GM19193 (cell line): ENCODE measurements around the gene ZPBP2.

Experiments
- POLR2A ChIP-seq: IDR thresholded peaks from 4 replicates; pipeline ENCODE4 v1.6.1; 2011; ENCODE audit not compliant: insufficient read depth, insufficient read length; ENCODE audit errors: extremely low read depth

Gene ZPBP2

DNA sequence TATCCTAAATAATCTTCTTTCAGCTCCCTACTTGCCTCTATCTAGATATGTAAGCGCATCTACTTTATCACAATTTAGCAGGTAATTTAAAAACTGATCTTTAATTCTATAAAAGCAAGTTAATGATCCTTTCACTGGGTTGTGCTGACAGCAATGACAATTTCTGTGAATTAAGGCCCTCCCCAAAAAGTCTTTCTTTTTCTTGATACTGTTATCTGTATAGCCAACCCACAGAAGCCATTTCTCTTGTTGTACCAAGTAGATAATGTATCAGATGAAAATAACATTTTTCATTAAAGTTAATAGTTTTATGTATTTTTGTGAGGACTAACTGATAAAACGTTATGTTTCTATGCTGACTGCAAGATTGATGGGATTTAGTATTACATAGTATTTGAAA, 3.8 kb downstream of the ZPBP2 start:
- no peak for TF ChIP-seq POLR2A

DNA sequence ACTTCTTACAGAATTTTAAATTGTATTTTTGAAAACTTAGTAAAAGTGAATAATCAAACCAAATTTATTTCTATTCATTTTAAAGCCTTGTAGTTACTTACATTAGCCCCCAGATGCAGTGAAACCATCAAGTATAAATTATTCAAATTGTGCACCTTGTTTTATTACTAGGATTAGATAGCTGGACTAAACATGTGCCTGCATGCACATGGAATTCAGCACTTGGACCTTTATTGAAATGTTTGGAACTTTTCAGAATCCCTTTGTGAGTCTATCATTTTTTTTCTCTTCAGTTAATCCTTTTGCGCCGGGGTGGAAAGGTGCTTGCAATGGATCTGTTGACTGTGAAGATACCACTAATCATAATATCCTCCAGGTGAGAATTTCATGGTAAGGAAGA, 4.7 kb downstream of the ZPBP2 start:
- TF ChIP-seq POLR2A: no peak

DNA sequence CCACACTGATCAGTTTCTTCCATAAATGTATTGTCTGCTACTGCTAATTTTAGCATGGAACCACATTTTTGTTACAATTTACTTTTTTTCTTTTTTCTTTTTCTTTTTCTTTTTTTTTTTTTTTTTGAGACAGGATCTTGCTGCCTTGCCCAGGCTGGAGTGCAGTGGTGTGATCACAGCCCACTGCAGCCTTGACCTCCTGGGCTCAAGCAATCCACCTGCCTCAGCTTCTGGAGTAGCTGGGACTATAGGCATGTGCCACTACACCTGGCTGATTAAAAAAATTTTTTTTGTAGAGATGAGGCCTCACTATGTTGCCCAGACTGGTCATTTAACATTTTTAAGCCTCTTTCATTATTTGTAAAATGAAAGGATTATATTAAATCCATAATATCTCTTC, 19.1 kb downstream of the ZPBP2 start:
- no peak for TF ChIP-seq POLR2A

DNA sequence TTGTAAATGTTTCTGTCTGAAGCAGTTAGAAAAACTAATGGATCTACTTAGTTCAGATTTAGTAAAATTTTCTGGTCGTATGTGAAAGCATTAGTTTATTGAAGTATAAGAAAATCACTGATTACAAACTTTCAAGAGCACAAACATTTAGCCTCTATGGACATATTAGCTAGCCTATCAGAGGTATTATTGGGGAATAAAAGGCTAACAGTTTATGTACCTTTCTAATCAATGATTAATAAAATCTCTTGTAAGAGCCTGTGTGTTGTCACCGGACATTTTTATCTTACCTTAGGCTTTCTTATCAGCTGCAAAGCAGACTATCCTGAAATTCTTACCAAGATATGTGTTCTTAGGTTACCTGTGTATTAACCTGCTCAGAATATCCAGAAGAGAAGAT, 21.2 kb downstream of the ZPBP2 start:
- TF ChIP-seq POLR2A: no peak

DNA sequence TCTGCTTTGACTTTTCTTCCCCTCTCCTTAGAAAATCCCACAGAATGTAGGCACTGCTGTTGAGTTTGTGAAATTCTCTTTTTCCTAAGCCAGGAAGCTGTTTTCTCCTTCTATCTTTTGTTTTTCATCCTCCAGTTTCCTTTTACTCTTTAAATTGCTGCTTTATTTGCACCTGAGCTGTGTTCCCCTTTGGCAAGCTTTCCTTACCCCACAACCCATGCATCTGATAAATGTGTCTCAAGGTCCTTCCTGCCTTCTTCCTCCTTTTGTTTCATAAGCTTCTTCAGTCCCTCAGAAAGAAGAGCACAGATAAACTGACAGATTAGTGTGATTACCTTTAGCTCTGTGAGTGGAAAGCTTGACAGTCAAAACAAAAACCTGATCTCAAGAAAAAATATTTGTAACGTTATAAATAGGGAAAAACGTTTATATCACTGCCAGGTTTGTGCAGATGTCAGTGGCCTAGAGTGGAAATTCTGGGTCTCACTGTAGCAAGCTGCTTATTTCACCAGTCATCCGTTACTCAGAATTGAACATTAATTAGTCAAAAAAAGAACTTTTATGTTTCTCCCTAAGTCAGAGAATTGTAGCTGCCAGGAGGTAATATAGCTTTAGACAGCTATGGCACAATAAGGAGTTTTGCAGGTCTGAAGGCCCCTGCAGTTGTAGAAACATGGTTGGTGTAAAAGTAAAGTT, 26.8 kb downstream of the ZPBP2 start:
- no peak for TF ChIP-seq POLR2A

DNA sequence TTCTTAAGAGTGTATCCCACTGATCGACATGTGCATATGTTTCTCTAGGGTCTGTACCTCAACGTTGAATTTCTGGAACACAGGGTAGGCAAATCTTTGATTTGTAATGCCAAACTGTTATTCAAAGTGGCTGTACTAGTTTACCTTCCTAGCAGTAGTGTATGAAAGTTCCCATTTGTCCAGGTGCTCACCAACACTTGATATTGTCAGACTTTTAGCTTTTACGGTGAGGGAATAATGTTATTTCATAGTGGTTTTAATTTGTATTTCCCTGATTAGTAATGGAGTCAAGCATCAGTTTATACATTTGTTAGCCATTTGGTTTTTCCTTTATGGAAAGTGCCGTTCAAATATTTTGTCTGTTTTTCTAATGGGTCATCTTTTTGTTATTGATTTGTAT, 30.1 kb downstream of the ZPBP2 start:
- TF ChIP-seq POLR2A: no peak

DNA sequence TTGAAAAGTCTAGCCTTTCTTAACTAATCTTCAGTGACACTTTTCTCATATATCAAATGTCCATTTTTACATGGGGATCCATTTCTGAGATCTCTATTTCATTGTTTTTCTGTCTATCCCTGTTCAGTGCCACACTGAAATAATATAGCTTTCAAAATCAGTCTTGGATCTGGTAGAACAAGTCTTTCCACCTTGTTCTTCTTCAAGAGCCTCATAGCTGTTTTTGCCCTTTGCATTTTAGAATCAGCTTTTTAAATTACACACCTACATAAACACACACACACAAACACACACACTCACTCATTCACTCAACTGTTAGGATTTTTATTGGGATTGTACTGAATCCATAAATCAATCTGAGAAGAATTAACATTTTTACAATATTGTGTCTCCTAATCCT, 31.2 kb downstream of the ZPBP2 start:
- no peak for TF ChIP-seq POLR2A

DNA sequence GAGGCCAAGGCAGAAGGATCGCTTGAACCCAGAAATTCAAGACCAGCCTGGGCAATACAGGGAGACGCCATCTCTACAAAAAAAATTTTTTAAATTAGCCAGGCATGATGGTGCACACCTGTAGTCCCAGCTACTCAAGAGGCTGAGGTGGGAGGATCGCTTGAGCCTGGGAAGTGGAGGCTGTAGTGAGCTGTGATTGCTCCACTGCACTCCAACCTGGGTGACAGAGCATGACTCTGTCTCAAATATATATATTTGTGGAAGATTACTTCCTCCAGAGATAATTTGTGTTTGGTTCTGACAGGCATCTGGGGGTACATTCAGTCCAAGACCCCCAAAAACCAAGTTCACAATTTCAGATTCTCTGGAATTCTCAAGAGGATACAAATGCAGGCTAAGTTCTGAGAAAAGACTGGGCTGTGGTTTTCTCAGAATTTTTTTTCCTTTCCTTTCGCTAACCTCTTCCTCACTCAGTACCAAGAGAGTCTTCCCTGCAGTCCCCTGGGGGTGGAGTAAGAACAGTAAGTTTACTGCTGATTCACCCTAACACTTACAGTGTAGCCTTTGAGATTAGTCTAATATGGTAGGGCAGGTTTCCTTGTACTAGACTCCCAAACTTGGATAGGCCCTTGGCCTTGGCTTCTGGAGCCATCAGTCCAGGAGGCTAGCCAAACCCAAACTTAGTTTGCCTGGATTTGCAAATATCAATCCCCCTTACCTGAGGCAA, 35.3 kb downstream of the ZPBP2 start:
- TF ChIP-seq POLR2A: no peak

DNA sequence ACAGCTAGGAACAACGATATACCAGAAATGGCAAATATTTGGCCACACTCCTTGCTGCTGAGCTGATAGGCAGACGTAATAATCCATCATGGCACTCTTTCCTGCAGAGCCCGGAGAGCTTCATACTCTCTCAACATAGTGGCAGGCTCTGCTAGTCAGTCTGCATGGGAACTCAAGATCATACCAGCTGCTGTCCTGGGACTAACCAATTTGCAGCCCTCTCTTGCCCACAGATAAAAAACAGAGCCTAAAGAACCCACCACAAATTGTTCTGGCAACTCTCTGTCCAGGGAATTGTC, 36.9 kb downstream of the ZPBP2 start:
- no peak for TF ChIP-seq POLR2A

DNA sequence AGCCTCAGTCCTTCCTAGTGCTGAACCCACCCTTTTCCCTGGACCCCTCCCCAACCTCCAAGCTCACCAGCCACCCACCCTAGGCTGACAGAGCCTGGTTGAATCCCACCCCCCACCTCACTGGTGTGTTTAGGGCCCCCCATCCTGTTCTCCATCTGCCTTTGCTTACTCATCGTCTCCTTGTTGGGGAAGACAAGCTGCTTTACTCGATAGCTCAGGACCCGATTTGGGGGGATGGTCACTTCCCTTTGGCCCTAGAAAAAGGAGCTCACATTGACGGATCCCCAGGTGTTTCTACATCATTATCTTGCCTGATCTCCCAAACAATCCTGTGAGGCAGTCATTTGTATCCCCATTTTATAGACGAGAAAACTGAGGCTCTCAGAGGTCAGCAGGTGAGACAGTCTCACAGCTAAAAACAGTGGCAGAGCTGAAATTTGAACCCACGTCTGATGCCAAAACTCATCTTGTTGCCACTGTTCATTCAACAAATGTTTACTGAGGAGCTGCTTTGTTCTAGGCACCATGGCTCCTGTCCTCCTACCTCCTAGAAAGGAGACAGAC, 40.9 kb downstream of the ZPBP2 start:
- TF ChIP-seq POLR2A: no peak

DNA sequence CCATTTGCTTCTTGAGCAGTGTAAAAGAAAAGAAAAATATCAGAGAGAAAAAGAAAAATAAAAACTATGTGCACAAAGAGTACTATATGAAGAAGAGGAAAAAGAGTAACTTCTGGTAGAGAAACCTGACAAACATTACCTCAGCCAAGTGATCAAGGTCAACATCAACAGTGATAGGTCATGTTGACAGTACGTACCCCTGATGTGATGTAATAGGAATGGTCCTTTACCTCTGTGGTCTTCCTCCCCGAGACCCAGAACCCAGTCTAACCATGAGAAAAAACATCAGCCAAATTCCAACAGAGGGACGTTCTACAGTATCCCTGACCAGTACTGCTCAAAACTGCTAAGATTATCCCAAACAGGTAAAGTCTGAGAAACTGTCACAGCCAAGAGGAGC, 46.0 kb downstream of the ZPBP2 start:
- no peak for TF ChIP-seq POLR2A

DNA sequence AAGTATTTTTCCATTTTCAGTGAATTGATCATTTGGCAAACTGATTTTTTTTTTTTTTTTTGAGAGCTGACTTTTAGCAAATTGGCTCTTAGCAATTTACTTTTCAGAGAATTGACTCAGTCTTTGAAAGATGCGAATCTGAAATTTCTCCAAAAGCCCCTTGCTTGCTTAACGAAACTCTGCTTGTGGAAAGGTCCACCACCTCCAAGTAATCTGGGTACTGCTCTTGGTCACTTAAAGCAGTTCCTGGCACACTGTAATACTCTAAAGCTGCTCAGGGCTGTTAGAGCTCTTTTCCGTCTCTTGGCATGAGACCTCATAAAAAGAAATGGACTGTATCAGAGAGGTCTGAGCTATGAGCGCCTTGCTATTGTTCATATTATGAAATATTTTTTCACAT, 47.6 kb downstream of the ZPBP2 start:
- no peak for TF ChIP-seq POLR2A

DNA sequence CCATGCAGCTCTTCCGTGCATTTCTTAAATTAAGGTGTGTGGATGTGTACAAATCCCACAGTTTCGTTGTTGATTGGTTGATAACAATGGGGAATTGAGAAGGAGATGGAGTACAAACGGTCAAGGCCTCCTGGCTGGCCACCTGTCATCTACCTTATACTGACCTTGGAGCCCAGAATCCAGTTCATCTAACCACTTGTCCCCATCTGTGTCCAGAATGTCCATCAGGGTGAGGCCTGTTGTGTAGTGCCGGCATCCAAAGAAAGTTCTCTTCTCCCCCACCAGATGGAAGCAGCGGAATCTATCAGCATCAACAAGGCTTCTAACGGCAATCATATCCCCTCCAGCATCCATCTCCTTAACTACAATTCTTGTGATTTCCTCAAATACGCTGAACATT, 48.9 kb downstream of the ZPBP2 start:
- TF ChIP-seq POLR2A: no peak

DNA sequence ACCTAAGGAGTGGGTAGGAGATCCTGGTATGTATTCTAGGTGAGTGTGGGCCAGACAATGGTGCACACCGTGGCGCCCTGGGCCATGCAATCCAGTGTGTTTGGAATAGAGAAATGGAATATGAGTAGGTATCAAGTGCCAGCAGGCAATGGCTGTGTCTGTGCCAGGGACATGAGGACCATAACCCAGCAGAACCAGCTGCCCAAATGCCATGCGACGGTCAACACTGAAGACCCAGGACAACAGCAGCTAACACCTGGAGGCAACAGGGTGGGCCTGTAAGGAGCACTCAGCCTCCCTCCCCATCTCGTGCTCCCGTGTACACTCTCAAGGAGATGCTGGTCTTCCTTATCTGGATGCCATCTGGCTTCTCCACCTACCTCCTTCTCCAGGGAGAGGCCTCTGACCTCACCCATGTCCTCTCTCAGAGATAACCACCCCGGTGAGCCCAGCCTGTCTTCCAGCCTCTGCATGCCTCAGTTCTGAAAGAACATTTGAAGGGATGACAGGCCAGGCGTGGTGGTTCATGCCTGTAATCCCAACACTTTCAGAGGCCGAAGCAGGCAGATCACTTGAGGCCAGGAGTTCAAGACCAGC, 51.2 kb downstream of the ZPBP2 start:
- no peak for TF ChIP-seq POLR2A

DNA sequence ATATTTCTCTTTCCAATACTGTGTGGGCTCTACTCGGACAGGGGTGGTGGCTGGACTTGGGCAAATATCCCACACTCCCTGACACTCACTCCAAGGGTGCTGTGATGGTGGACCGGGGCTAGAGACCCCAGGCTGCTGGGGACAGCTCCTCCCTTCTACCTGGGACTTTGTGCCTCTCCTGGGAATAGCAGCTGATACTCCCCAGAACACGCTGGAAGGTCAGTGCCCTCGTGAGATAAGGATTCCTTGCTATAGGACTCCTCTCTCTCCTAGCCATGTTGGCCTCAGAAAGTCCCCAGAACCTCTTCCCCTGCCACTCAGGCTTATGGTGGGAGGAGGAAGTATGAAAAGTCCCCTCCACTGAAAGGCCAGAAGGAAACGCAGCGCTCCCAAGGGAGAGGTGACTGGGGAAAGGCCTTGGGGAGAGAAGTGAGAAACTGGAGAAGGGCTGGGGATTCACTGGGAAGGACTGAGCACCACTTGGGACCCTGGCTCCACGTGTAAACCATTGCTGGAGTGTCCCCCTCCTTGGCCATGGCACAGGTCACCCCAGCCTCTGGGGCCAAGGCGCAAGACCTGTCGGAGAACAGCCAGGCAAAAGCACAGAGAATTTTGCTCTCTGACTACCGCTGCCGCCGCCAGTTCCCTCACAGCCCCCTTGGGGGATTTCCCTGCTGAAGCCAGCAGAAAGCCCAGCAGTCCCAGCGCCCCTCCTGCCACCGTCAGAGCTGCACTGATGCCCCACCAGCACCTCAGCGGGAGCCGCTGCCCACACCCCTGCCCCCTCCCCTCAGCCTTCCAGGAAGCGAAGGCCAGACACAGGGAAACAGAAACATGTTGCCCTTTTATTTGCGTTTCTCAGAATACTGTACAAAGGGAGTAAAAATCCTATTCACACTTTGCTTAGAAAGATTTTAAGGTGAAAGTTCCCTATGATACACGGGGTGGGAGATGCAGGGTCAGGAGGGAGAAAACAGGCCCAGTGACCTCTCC, 52.5 kb downstream of the ZPBP2 start:
- no peak for TF ChIP-seq POLR2A
